IMR-90 (cell line): Measurements from ENCODE around the gene FNDC3A. TPM values are rescaled to one million over a fixed set of nuclear protein-coding genes. Genes with fewer than 3 reads are reported as not detected.

Source experiments
- ATAC-seq: fragments of 200-7000 bp; cut with Tn5 transposase; 2 replicates; pipeline ENCODE4 v1.9.1; 2020; ENCODE audit warnings: low read depth, mild to moderate bottlenecking, moderate library complexity
- BruUV-seq: library from RNA; stranded (reverse); fragments of 400-500 nt; replicated peaks from 2 replicates; lab custom pipeline; 2021; lab: Mats Ljungman, UMichigan
- CTCF ChIA-PET: fragments of 300-600 bp; formaldehyde crosslinking; extraction: SDS; loops from one replicate; lab custom pipeline; 2021; ENCODE audit warnings: antibody characterized with exemption; lab: Yijun Ruan, JAX
- POLR2A ChIA-PET: fragments of 300-600 bp; sonication (Branson Sonifier 250); formaldehyde crosslinking; loops from one replicate; lab custom pipeline; 2022; ENCODE audit warnings: antibody characterized with exemption; ENCODE audit not compliant: unreplicated experiment; lab: Charles Lee
- DNase-seq: peaks from one replicate; pipeline ENCODE4 v3.0.0; 2013
- H2AFZ ChIP-seq: replicated peaks from 2 replicates; pipeline ENCODE3; 2013; ENCODE audit warnings: low read length, mild to moderate bottlenecking; ENCODE audit not compliant: poor library complexity
- H2AK5ac ChIP-seq: 2 replicates; pipeline ENCODE4 v1.6.1; 2013; ENCODE audit warnings: low read depth, low read length, inconsistent platforms
- H2AK9ac ChIP-seq: replicated peaks from 2 replicates; pipeline ENCODE3; 2013; ENCODE audit warnings: mild to moderate bottlenecking, low read depth, low read length, moderate library complexity; ENCODE audit not compliant: poor library complexity
- H2BK120ac ChIP-seq: 2 replicates; pipeline ENCODE4 v1.6.1; 2013; ENCODE audit warnings: low read depth, low read length, inconsistent platforms
- H2BK15ac ChIP-seq: 3 replicates; pipeline ENCODE4 v1.6.1; 2013; ENCODE audit warnings: low read depth, low read length, inconsistent platforms
- H2BK20ac ChIP-seq: 2 replicates; pipeline ENCODE4 v1.6.1; 2013; ENCODE audit warnings: low read depth, mild to moderate bottlenecking, inconsistent platforms, low read length, moderate library complexity
- H2BK5ac ChIP-seq: 2 replicates; pipeline ENCODE4 v1.6.1; 2013; ENCODE audit warnings: mild to moderate bottlenecking, low read depth, low read length, inconsistent platforms; ENCODE audit not compliant: poor library complexity, severe bottlenecking
- H3K14ac ChIP-seq: replicated peaks from 2 replicates; pipeline ENCODE4 v1.6.1; 2013; ENCODE audit warnings: low read depth, low read length, inconsistent platforms
- H3K18ac ChIP-seq: 2 replicates; pipeline ENCODE4 v1.6.1; 2013; ENCODE audit warnings: low read depth, low read length, control low read depth
- H3K23ac ChIP-seq: 2 replicates; pipeline ENCODE4 v1.6.1; 2013; ENCODE audit warnings: low read depth, low read length, inconsistent platforms
- H3K27ac ChIP-seq: 2 replicates; pipeline ENCODE4 v1.5.1; 2013; ENCODE audit warnings: mild to moderate bottlenecking, control low read depth, low read length; ENCODE audit not compliant: insufficient read depth
- H3K27me3 ChIP-seq: 2 replicates; pipeline ENCODE4 v1.6.1; 2013; ENCODE audit warnings: low read length; ENCODE audit not compliant: control insufficient read depth, insufficient read depth
- H3K36me3 ChIP-seq: 2 replicates; pipeline ENCODE4 v1.6.1; 2013; ENCODE audit warnings: low read length, mixed read lengths; ENCODE audit not compliant: control insufficient read depth, insufficient read depth
- H3K4ac ChIP-seq: 2 replicates; pipeline ENCODE4 v1.6.1; 2013; ENCODE audit warnings: low read depth, low read length, inconsistent platforms
- H3K4me1 ChIP-seq: 2 replicates; pipeline ENCODE4 v1.6.1; 2013; ENCODE audit warnings: low read length, mixed read lengths; ENCODE audit not compliant: control insufficient read depth, insufficient read depth
- H3K4me2 ChIP-seq: 2 replicates; pipeline ENCODE4 v1.6.1; 2013; ENCODE audit warnings: low read depth, mild to moderate bottlenecking, control low read depth, low read length, moderate library complexity
- H3K4me3 ChIP-seq: 2 replicates; pipeline ENCODE4 v1.5.1; 2013; ENCODE audit warnings: low read depth, mild to moderate bottlenecking, control low read depth, low read length, moderate library complexity; ENCODE audit not compliant: insufficient read depth
- H3K56ac ChIP-seq: 2 replicates; pipeline ENCODE4 v1.6.1; 2013; ENCODE audit warnings: low read length, inconsistent platforms; ENCODE audit not compliant: insufficient read depth; ENCODE audit errors: extremely low read depth
- H3K79me1 ChIP-seq, 2 experiments: 2 replicates each; pipeline ENCODE4 v1.6.1; 2013; ENCODE audit warnings: low read length in 2 of 2, inconsistent platforms in 1 of 2, low read depth in 1 of 2
- H3K9ac ChIP-seq: 2 replicates; pipeline ENCODE4 v1.6.1; 2013; ENCODE audit warnings: low read depth, low read length, control low read depth
- H3K9me1 ChIP-seq: 2 replicates; pipeline ENCODE4 v1.6.1; 2013; ENCODE audit warnings: low read length, inconsistent platforms; ENCODE audit not compliant: insufficient read depth
- H3K9me3 ChIP-seq: 2 replicates; pipeline ENCODE4 v1.6.1; 2013; ENCODE audit warnings: low read length; ENCODE audit not compliant: control insufficient read depth, insufficient read depth
- H4K20me1 ChIP-seq: 2 replicates; pipeline ENCODE4 v1.6.1; 2013; ENCODE audit warnings: low read length, inconsistent platforms; ENCODE audit not compliant: insufficient read depth
- H4K5ac ChIP-seq: 2 replicates; pipeline ENCODE4 v1.6.1; 2013; ENCODE audit warnings: mild to moderate bottlenecking, low read depth, low read length, control low read depth
- H4K8ac ChIP-seq, 2 experiments: 2 replicates each; pipeline ENCODE4 v1.6.1; 2013; ENCODE audit warnings: low read depth in 2 of 2, low read length in 2 of 2, control low read depth in 1 of 2, inconsistent platforms in 1 of 2
- H4K91ac ChIP-seq: 2 replicates; pipeline ENCODE4 v1.6.1; 2013; ENCODE audit warnings: low read depth, low read length, inconsistent platforms; ENCODE audit not compliant: insufficient read depth
- CHD1 ChIP-seq: IDR thresholded peaks from 2 replicates; pipeline ENCODE4 v1.6.1; 2012; ENCODE audit warnings: low read depth, low read length, improper control_type of control experiment
- FOS ChIP-seq: fragments of 150-350 bp; IDR thresholded peaks from 2 replicates; pipeline ENCODE4 v1.6.1; 2016; ENCODE audit warnings: low read depth, low read length
- MAFK ChIP-seq: IDR thresholded peaks from 2 replicates; pipeline ENCODE4 v1.6.1; 2012; ENCODE audit warnings: low read depth, low read length, improper control_type of control experiment
- MAZ ChIP-seq: IDR thresholded peaks from 2 replicates; pipeline ENCODE4 v1.6.1; 2012; ENCODE audit warnings: low read depth, mild to moderate bottlenecking, low read length, improper control_type of control experiment, moderate library complexity, borderline replicate concordance
- MXI1 ChIP-seq: IDR thresholded peaks from 2 replicates; pipeline ENCODE4 v1.6.1; 2012; ENCODE audit warnings: low read depth, mild to moderate bottlenecking, low read length, moderate library complexity, borderline replicate concordance
- NFE2L2 ChIP-seq: fragments of 150-350 bp; IDR thresholded peaks from 2 replicates; pipeline ENCODE4 v1.6.1; 2016; ENCODE audit warnings: low read depth, mild to moderate bottlenecking, low read length
- POLR2A ChIP-seq: IDR thresholded peaks from 2 replicates; pipeline ENCODE4 v1.6.1; 2012; ENCODE audit warnings: mild to moderate bottlenecking, low read depth, low read length
- RAD21 ChIP-seq: IDR thresholded peaks from 2 replicates; pipeline ENCODE4 v1.6.1; 2012; ENCODE audit warnings: low read length, improper control_type of control experiment
- RCOR1 ChIP-seq: IDR thresholded peaks from 2 replicates; pipeline ENCODE4 v1.6.1; 2012; ENCODE audit warnings: mild to moderate bottlenecking, low read length, improper control_type of control experiment; ENCODE audit not compliant: insufficient replicate concordance
- RFX5 ChIP-seq: IDR thresholded peaks from 2 replicates; pipeline ENCODE4 v1.8.0; 2012; ENCODE audit warnings: low read depth, mild to moderate bottlenecking, low read length, moderate library complexity
- SMC3 ChIP-seq: fragments of 150-350 bp; IDR thresholded peaks from 2 replicates; pipeline ENCODE4 v1.6.1; 2016; ENCODE audit warnings: low read depth, mild to moderate bottlenecking, antibody characterized with exemption, low read length, moderate library complexity
- WGBS, 2 experiments: methylation state at CpG; one replicate each; pipeline versions ENCODE4 v1.1.5 to v1.1.7; 2013; ENCODE audit warnings: missing lambda C conversion rate in 2 of 2; ENCODE audit not compliant: insufficient read length in 1 of 2; ENCODE audit errors: extremely low coverage in 2 of 2; 5-methylcytosine and 5-hydroxymethylcytosine counted together
- dilution Hi-C: fragments of 300-500 bp; cut with HindIII; formaldehyde crosslinking; loops from one replicate; pipeline ENCODE4 v1.14.3; 2018; ENCODE audit warnings: low sequenced_read_pairs; ENCODE audit not compliant: unreplicated experiment
- in situ Hi-C: fragments of 300-500 bp; cut with MboI; formaldehyde crosslinking; loops from 3 replicates; pipeline ENCODE4 v1.14.3; 2019; ENCODE audit warnings: low sequenced_read_pairs, inconsistent platforms, mixed read lengths
- intact Hi-C: fragments of 100-400 bp; cut with micrococcal nuclease; formaldehyde crosslinking; loops from 2 replicates; pipeline ENCODE4 v1.10.0; 2022
- polyA plus RNA-seq, 3 experiments: library from polyadenylated mRNA; depleted of rRNA; stranded (reverse); fragments of >200 nt; gene quantifications; 2 replicates each; pipeline ENCODE4 v1.2.3, GENCODE V29; 2012; ENCODE audit warnings: low replicate concordance in 1 of 3
- total RNA-seq: library from RNA; depleted of rRNA; stranded (reverse); fragments of >200 nt; gene quantifications from 2 replicates; pipeline ENCODE4 v1.2.3, GENCODE V29; 2012

Gene FNDC3A
- total and polyA plus RNA-seq, 2 of the 4 experiments (the other 2 are of a cell fraction): 29.2 to 60.4 TPM

DNA sequence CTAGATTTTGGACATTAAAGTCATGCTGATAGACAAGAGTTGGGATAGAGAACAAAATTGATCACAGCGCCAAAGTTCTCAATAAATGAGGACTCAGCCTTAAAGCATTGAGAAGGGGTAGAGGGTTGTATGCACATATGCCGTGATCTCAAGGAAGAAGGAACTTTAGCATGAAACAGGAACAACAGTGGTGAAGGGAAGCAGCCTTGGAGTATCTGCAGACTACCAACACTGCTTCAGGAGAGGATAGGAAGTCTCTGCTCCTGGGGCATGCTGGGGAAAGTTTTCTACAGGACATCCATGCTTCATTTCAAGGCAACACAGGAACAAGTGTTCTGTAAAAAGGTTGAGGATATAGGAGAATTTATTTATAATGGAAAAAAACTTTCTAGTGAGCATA, 132.5 kb downstream of the FNDC3A start:
- Histone ChIP-seq H3K9me1 (peaks cover 3% of the 10 kb centered on the region; the same call in 1 of the 2 replicates), H4K8ac (no peak overlapping the region; a peak in 1 of 4 replicates), H3K56ac (no peak overlapping the region), H3K79me1 (peaks cover 7 to 26% of the 10 kb centered on the region in 2 experiments), H3K4me2 (no peak overlapping the region), H3K4me1 (peaks cover 2% of the 10 kb centered on the region), H2BK120ac (no peak overlapping the region), H3K23ac (no peak overlapping the region), H4K5ac (peak overlapping the region; percentile 36; the same call in 1 of the 2 replicates), H3K4ac (no peak overlapping the region), H2BK5ac (no peak overlapping the region), H2AK9ac (no peak overlapping the region), H4K91ac (no peak overlapping the region), H3K18ac (no peak overlapping the region), H4K20me1 (no peaks in the 10 kb centered on the region), H2AK5ac (no peak overlapping the region), H3K27ac (no peak overlapping the region), H3K9ac (no peak overlapping the region), H2BK15ac (no peak overlapping the region), H3K9me3 (no peaks in the 10 kb centered on the region), H3K14ac (no peak overlapping the region), H3K4me3 (no peak overlapping the region), H2AFZ (no peak overlapping the region), H3K36me3 (no peaks in the 10 kb centered on the region), H3K27me3 (no peaks in the 10 kb centered on the region), H2BK20ac (no peak overlapping the region)
- BruUV-seq: no TSS peak
- ChIA-PET CTCF (no interaction called here), POLR2A (no interaction called here)
- TF ChIP-seq RAD21: no peak
- no peak for TF ChIP-seq MAZ
- no peak for TF ChIP-seq CHD1
- no peak for TF ChIP-seq RCOR1
- no peak for TF ChIP-seq RFX5
- TF ChIP-seq FOS: no peak
- TF ChIP-seq NFE2L2: no peak
- TF ChIP-seq MXI1: no peak
- no peak for TF ChIP-seq SMC3
- no peak for TF ChIP-seq POLR2A
- TF ChIP-seq MAFK: no peak
- intact Hi-C loops (no loop called here), dilution Hi-C loops (no loop called here), in situ Hi-C loops (no loop called here)
- ATAC-seq: no peak
- 75% methylated on average over 1 of the region's 2 CpGs; no CpG with 5 or more reads in 1 of the 2 experiments for WGBS, 2 experiments
- no peak for DNase-seq
